HCT116 (cell line): ENCODE results near the gene ACAP3. TPM values are rescaled to one million over a fixed set of nuclear protein-coding genes. Genes with fewer than 3 reads are reported as not detected.

ENCODE experiments used
- ATAC-seq: fragments of 200-7000 bp; cut with Tn5 transposase; 2 replicates; pipeline ENCODE4 v1.9.1; 2020; ENCODE audit warnings: mild to moderate bottlenecking, moderate library complexity
- BruUV-seq: library from RNA; stranded (reverse); fragments of 400-500 nt; replicated peaks from 2 replicates; lab custom pipeline; 2021; lab: Mats Ljungman, UMichigan
- CTCF ChIA-PET: fragments of 300-600 bp; sonication (Branson Sonifier 250); formaldehyde crosslinking; loops from one replicate; lab custom pipeline; 2021; ENCODE audit warnings: antibody characterized with exemption; lab: Charles Lee
- POLR2A ChIA-PET: fragments of 300-600, 350-600 bp; sonication (Branson Sonifier 250); formaldehyde crosslinking; loops from one replicate; lab custom pipeline; 2021; ENCODE audit warnings: antibody characterized with exemption; lab: Charles Lee
- RAD21 ChIA-PET, 2 experiments: fragments of 300-600 bp; sonication (Branson Sonifier 250); formaldehyde crosslinking; loops; one replicate each; lab custom pipeline; 2023; ENCODE audit warnings: low total read pairs in 2 of 2; ENCODE audit not compliant: uncharacterized antibody in 2 of 2, unreplicated experiment in 2 of 2, low non-redundant PET in 1 of 2; lab: Charles Lee
- DNase-seq: peaks from one replicate; pipeline ENCODE4 v3.0.0-alpha.2; 2010; ENCODE audit warnings: low read depth, low spot score
- H2AFZ ChIP-seq: fragments of 200-600 bp; shearing (Covaris generic), sonication (generic); 2 replicates; pipeline ENCODE4 v1.6.1; 2017; ENCODE audit warnings: low read depth, mixed run types, mixed read lengths, antibody characterized with exemption, low read length; ENCODE audit not compliant: poor library complexity, severe bottlenecking
- H3K27ac ChIP-seq: 2 replicates; pipeline ENCODE4 v1.5.1; 2012; ENCODE audit warnings: low read depth, low read length
- H3K27me3 ChIP-seq: fragments of 200-600 bp; sonication (generic); 2 replicates; pipeline ENCODE4 v1.6.1; 2016; ENCODE audit warnings: mixed run types, low read length, mixed read lengths; ENCODE audit not compliant: insufficient read depth
- H3K36me3 ChIP-seq, 2 experiments: fragments of 200-500 bp in 1 of 2; fragments of 200-600 bp in 1 of 2; sonication (Bioruptor generic) in 1 of 2; sonication (generic) in 1 of 2; 2 replicates each; pipeline versions ENCODE4 v1.5.1 to v1.6.1; 2014 to 2016; ENCODE audit warnings: low read length in 2 of 2, inconsistent platforms in 1 of 2, mixed read lengths in 1 of 2, mixed run types in 1 of 2; ENCODE audit not compliant: insufficient read depth in 2 of 2, control insufficient read depth in 1 of 2
- H3K4me1 ChIP-seq, 2 experiments: fragments of 200-600 bp in 1 of 2; sonication (generic) in 1 of 2; 2 replicates each; pipeline versions ENCODE4 v1.5.1 to v1.6.1; 2012 to 2017; ENCODE audit warnings: low read length in 2 of 2, inconsistent platforms in 1 of 2, mild to moderate bottlenecking in 1 of 2, mixed read lengths in 1 of 2, mixed run types in 1 of 2, moderate library complexity in 1 of 2; ENCODE audit not compliant: insufficient read depth in 2 of 2, control insufficient read depth in 1 of 2
- H3K4me2 ChIP-seq: fragments of 200-600 bp; sonication (generic); 2 replicates; pipeline ENCODE4 v1.6.1; 2017; ENCODE audit warnings: mixed run types, low read length, mixed read lengths
- H3K4me3 ChIP-seq, 2 experiments: fragments of 200-600 bp in 1 of 2; sonication (generic) in 1 of 2; replicated peaks in 1 of 2; 2 replicates each; pipeline ENCODE4 v1.5.1; 2011 to 2016; ENCODE audit warnings: low read length in 2 of 2, control low read depth in 1 of 2, low read depth in 1 of 2, mild to moderate bottlenecking in 1 of 2, mixed read lengths in 1 of 2, mixed run types in 1 of 2
- H3K79me2 ChIP-seq: fragments of 200-600 bp; sonication (generic); 2 replicates; pipeline ENCODE4 v1.6.1; 2017; ENCODE audit warnings: mild to moderate bottlenecking, mixed run types, low read length, moderate library complexity, mixed read lengths; ENCODE audit not compliant: insufficient read depth
- H3K9ac ChIP-seq: fragments of 200-600 bp; sonication (generic); 2 replicates; pipeline ENCODE4 v1.6.1; 2016; ENCODE audit warnings: low read length, mixed read lengths
- H3K9me2 ChIP-seq: fragments of 200-600 bp; sonication (generic), shearing (Covaris generic); 2 replicates; pipeline ENCODE4 v1.6.1; 2017; ENCODE audit warnings: mixed run types, mild to moderate bottlenecking, moderate library complexity; ENCODE audit not compliant: insufficient read depth
- H3K9me3 ChIP-seq, 2 experiments: fragments of 200-500 bp in 1 of 2; fragments of 200-600 bp in 1 of 2; sonication (Bioruptor generic) in 1 of 2; sonication (generic) in 1 of 2; 2 replicates each; pipeline ENCODE4 v1.6.1; 2014 to 2017; ENCODE audit warnings: low read length in 2 of 2, mixed read lengths in 2 of 2, inconsistent platforms in 1 of 2, low read depth in 1 of 2, mild to moderate bottlenecking in 1 of 2, mixed run types in 1 of 2, moderate library complexity in 1 of 2; ENCODE audit not compliant: control insufficient read depth in 1 of 2, insufficient read depth in 1 of 2
- H4K20me1 ChIP-seq: fragments of 200-600 bp; sonication (generic), shearing (Covaris generic); 2 replicates; pipeline ENCODE4 v1.6.1; 2017; ENCODE audit warnings: mixed run types, mild to moderate bottlenecking, moderate library complexity; ENCODE audit not compliant: insufficient read depth
- CTCF ChIP-seq, 3 experiments: fragments of 200-600 bp in 1 of 3; sonication (generic) in 1 of 3; IDR thresholded peaks in 2 of 3; conservative IDR thresholded peaks in 1 of 3; 2 replicates each; pipeline ENCODE4 v1.5.1; 2012 to 2017; ENCODE audit warnings: low read depth in 2 of 3, low read length in 2 of 3, antibody characterized with exemption in 1 of 3, borderline replicate concordance in 1 of 3, control low read depth in 1 of 3, mild to moderate bottlenecking in 1 of 3, mixed read lengths in 1 of 3, mixed run types in 1 of 3, moderate library complexity in 1 of 3; ENCODE audit not compliant: insufficient read depth in 1 of 3
- ELF1 ChIP-seq: IDR thresholded peaks from 2 replicates; pipeline ENCODE4 v1.6.1; 2012; ENCODE audit warnings: low read depth, borderline replicate concordance
- EZH2 ChIP-seq: fragments of 200-600 bp; sonication (generic); IDR thresholded peaks from 2 replicates; pipeline ENCODE4 v1.6.1; 2017; ENCODE audit warnings: antibody characterized with exemption, mixed run types
- FOSL1 ChIP-seq: IDR thresholded peaks from 2 replicates; pipeline ENCODE4 v1.6.1; 2012; ENCODE audit warnings: low read depth
- JUND ChIP-seq: IDR thresholded peaks from 2 replicates; pipeline ENCODE4 v1.6.1; 2012
- POLR2AphosphoS5 ChIP-seq: IDR thresholded peaks from 2 replicates; pipeline ENCODE4 v1.6.1; 2011; ENCODE audit warnings: mild to moderate bottlenecking, low read depth, low read length, moderate library complexity
- SIN3A ChIP-seq: IDR thresholded peaks from 2 replicates; pipeline ENCODE4 v1.6.1; 2012; ENCODE audit warnings: low read depth
- TCF7L2 ChIP-seq: IDR thresholded peaks from 2 replicates; pipeline ENCODE4 v1.7.0; 2011; ENCODE audit warnings: borderline replicate concordance, inconsistent platforms; ENCODE audit not compliant: insufficient read depth, insufficient read length; ENCODE audit errors: extremely low read depth
- intact Hi-C: fragments of 100-400 bp; cut with micrococcal nuclease; formaldehyde crosslinking; loops from 2 replicates; pipeline ENCODE4 v1.10.0; 2022
- total RNA-seq: library from RNA; stranded (reverse); gene quantifications from one replicate; pipeline ENCODE4 v1.2.1, GENCODE V29; 2021; ENCODE audit not compliant: unreplicated experiment
- TF ChIP-seq, protein P1 (sequence below): IDR thresholded peaks from 2 replicates; pipeline ENCODE4 v1.6.1; 2012; ENCODE audit warnings: low read depth

ACAP3 gene
- total RNA-seq, 1 experiment from 2014 or later = 38.8 TPM

- Histone ChIP-seq H3K4me2 (no peak overlapping the region), H3K79me2 (peaks cover 4% of the 10 kb centered on the region; the same call in 1 of the 2 replicates), H3K9me2 (no peaks in the 10 kb centered on the region), H2AFZ (no peak overlapping the region), H3K9me3 (no peaks in the 10 kb centered on the region), H3K27ac (no peak overlapping the region), H3K9ac (no peak overlapping the region), H3K27me3 (no peaks in the 10 kb centered on the region), H4K20me1 (no peaks in the 10 kb centered on the region), H3K4me3 (no peak overlapping the region), H3K4me1 (peaks cover 4 to 6% of the 10 kb centered on the region in 2 experiments; a peak in 3 of 4 replicates), H3K36me3 (peaks cover 17 to 39% of the 10 kb centered on the region in 2 experiments; a peak in 3 of 4 replicates)
- no peak for TF ChIP-seq POLR2AphosphoS5
- ChIA-PET RAD21 (no interaction called here), CTCF (no interaction called here), POLR2A (no interaction called here)
- intact Hi-C loops = no loop called here
- DNase-seq (no peak), ATAC-seq (no peak)
- no TSS peak for BruUV-seq
These were observed 52.1 kb downstream of the ACAP3 start for GRCh38 chr1:1255611-1256010.

DNA sequence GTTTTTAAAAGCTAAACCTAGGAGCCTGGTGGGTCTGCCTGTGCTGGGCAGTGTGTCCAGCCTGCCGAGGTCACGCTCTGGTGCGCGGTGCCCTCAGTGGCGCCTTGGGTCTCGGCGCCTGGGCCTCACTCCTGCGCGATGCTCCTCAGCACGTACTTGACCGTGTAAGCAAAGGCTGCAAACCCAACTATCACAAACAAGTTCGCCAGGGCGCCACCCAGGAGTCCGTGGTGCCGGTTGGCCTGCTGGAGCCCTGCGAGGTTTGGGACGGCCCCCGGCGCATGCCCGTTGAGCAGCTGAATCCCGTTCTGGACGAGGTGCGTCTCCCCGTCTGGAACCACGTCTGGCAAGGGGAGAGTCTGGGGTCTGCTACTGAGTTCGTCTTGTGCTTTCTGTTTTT, 52.7 kb downstream of the ACAP3 start:
- ChIA-PET POLR2A (no interaction called here), CTCF (no interaction called here), RAD21 (no interaction called here)
- no peaks in the 10 kb centered on the region for H3K9me2 ChIP-seq
- no peaks in the 10 kb centered on the region for H3K27me3 ChIP-seq
- H4K20me1 ChIP-seq = no peaks in the 10 kb centered on the region
- H3K9ac ChIP-seq = no peak overlapping the region
- TF ChIP-seq ELF1 (no peak), TCF7L2 (no peak), FOSL1 (no peak), EZH2 (no peak), SIN3A (no peak), CTCF (IDR thresholded peaks at IDR 0.05 in 2 of 3, conservative IDR thresholded peaks at IDR 0.05 in 1 of 3; ENCODE audit: borderline replicate concordance in 1 of 3, insufficient read depth in 1 of 3, low read depth in 2 of 3, low read length in 2 of 3) (no peak), JUND (no peak)
- TF ChIP-seq, protein P1, sequence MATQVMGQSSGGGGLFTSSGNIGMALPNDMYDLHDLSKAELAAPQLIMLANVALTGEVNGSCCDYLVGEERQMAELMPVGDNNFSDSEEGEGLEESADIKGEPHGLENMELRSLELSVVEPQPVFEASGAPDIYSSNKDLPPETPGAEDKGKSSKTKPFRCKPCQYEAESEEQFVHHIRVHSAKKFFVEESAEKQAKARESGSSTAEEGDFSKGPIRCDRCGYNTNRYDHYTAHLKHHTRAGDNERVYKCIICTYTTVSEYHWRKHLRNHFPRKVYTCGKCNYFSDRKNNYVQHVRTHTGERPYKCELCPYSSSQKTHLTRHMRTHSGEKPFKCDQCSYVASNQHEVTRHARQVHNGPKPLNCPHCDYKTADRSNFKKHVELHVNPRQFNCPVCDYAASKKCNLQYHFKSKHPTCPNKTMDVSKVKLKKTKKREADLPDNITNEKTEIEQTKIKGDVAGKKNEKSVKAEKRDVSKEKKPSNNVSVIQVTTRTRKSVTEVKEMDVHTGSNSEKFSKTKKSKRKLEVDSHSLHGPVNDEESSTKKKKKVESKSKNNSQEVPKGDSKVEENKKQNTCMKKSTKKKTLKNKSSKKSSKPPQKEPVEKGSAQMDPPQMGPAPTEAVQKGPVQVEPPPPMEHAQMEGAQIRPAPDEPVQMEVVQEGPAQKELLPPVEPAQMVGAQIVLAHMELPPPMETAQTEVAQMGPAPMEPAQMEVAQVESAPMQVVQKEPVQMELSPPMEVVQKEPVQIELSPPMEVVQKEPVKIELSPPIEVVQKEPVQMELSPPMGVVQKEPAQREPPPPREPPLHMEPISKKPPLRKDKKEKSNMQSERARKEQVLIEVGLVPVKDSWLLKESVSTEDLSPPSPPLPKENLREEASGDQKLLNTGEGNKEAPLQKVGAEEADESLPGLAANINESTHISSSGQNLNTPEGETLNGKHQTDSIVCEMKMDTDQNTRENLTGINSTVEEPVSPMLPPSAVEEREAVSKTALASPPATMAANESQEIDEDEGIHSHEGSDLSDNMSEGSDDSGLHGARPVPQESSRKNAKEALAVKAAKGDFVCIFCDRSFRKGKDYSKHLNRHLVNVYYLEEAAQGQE = no peak
- peaks cover 15 to 34% of the 10 kb centered on the region in 2 experiments; a peak in 3 of 4 replicates for H3K36me3 ChIP-seq
- TSS peak; percentile 59 for BruUV-seq
- H3K9me3 ChIP-seq = no peaks in the 10 kb centered on the region
- intact Hi-C loops = no loop called here
- H3K27ac ChIP-seq = no peak overlapping the region
- H3K4me2 ChIP-seq = no peak overlapping the region
- DNase-seq = no peak
- no peak overlapping the region for H2AFZ ChIP-seq
- no peaks in the 10 kb centered on the region; the same call in 1 of the 2 replicates for H3K79me2 ChIP-seq
- peaks cover 4 to 8% of the 10 kb centered on the region in 2 experiments; a peak in 3 of 4 replicates for H3K4me1 ChIP-seq
- H3K4me3 ChIP-seq = no peak overlapping the region
- ATAC-seq = no peak
